GM19463 (cell line): ENCODE measurements around the gene TACC3.
A peak's percentile ranks its signal among the peaks of the same experiment; 100 is the strongest.

ENCODE experiments used
- ATAC-seq: cut with Tn5 transposase; IDR thresholded peaks from one replicate; pipeline ENCODE4 v1.9.1; 2021; ENCODE audit warnings: mild to moderate bottlenecking, moderate library complexity; ENCODE audit not compliant: unreplicated experiment

The TACC3 gene

DNA sequence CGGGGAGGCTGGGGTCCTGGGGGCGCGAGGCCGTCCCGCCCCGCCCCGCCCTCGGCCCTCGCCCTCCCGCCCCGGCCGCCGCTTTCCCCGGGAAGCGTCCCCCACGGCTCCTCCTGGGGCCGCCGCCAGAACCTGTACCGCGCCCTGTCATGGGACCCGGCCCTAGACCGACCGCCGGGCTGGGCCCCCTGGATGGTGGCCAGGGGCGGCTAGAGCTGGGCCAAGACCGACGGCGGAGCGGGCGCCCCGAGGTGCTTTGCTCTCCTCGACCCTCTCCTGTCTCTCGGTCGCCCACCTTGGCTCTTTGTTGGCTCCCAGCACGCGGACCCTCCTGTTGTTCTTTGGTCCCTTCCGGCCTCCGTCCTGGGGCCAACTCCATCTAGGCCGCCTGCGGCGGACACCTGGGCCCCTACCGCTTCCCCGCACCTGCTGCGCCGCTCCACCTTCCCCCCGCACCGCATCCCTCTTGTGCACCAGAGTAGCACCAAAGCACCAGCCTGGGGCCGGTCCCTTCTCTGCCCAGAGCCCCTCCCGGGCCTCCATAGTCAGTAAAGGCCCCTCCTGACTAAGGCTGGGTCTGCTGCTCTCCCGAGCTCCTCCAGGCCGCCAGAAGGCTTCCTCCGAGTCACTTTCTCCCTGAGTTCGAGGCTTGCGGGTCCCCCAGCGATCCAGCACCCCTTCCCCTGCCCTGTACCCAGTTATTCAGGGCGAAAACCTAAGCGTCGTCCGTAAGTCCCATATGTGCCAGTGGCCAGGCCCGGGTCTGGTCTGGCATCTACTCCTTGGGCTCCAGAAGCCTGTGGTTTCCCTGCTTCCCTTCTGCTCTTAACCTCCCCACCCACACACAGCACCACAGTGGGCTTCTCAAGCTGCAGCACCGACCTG lies 587 bp downstream of the TACC3 start:
- peak; percentile 1 for ATAC-seq

DNA sequence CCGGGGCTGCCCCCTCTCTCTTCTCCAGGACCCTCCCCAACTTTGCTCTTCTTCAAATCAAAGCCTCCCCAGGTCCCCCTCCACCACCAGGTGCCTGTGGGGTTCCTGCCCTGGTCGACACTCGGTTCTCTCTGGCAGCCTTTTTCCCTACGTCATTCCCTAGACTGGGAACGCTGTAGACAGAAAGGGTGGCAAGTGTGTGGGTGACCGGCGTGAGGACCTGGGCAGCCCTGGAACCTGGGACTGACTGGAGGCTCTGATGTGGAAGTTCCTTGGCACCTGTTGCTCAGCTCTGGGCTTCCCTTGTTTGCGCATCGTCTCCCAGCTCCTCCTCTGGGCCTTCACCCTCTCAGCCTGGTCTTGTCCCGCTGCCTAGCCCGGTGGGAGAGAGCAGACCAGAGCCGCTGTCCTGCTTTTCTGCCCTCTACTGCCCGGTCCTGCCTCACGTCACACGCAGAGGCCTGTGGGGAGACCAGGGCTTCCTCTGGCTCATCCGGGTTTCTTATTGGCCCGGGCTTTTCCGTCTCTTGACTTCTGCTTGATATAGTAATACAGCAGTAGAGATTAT lies 1.3 kb downstream of the TACC3 start:
- no peak for ATAC-seq

DNA sequence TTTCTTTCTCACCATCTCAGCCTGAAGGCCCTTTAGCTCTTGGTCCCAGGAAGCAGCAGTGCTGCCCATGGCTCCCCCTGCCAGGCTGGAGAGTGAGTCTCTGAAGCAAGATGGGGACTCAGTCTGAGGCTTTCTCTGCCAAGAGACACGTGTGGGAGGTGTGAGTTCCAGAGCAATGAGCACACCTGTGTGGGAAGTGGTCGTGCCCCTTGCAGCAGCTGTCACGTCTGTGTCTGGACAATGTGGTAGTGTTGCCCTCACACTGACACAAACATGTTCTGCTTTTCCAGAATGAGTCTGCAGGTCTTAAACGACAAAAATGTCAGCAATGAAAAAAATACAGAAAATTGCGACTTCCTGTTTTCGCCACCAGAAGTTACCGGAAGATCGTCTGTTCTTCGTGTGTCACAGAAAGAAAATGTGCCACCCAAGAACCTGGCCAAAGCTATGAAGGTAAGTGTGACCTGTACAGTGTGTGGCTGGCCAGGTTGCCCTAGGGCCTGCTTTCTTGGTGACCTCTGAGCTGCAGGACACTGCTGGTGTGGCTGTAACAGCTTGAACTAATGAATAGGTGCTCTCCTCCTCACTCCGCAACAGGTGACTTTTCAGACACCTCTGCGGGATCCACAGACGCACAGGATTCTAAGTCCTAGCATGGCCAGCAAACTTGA lies 1.9 kb downstream of the TACC3 start:
- no peak for ATAC-seq

DNA sequence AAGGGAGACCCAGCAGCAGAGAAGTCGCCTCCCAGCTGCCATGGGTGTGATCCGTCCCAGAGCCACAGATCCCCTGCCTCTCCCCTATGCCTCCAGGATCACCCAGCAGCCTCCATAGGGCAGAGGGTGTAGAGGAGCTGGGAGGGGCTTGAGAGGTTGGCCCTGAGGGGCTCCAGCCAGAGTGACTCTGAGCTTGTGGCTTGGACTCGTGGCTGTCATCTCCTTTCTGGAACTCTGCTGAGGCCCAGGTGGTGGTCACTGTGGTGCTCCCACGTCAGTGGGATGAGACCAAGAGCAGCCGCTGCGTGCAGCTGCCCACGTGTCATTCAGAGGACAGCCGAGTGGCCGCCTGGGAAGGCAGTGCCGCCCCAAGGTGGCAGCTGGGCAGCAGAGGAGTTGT lies 4.2 kb downstream of the TACC3 start:
- ATAC-seq: no peak

DNA sequence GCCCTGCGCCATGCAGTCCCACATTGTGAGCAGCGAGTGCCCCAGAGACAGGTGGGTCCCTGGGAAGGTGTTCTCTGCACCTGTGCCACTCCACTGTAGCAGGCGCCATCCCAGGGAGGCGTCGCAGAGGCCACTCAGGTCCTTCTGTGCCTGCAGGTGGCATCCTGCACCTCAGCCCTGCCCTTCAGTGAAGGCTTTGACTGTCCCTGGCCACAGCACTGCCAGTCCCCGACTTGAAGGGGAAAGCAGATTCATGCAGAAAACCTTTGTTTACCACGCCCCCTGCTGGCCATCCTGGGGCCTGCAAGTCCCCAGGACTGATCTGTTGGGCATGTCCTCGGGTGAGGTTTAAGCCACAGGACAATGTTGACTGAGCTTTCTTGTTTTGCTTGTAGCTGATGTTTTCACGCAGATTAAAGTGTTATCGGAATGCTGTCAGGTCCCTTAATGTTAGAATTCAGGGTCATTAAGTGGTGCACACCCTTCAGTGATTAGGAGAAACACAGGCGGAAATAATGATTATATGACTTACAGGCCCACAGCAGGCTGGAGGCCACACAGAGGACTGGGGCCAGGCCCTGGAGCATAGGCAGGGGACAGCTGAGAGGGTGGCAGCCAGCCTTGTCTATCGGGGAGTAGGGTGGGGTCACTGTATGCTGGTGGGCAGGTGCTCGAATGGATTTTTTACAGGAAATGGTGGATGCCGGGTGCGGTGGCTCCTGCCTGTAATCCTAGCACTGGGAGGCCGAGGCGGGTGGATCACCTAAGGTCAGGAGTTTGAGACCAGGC lies 5.0 kb downstream of the TACC3 start:
- ATAC-seq: no peak

DNA sequence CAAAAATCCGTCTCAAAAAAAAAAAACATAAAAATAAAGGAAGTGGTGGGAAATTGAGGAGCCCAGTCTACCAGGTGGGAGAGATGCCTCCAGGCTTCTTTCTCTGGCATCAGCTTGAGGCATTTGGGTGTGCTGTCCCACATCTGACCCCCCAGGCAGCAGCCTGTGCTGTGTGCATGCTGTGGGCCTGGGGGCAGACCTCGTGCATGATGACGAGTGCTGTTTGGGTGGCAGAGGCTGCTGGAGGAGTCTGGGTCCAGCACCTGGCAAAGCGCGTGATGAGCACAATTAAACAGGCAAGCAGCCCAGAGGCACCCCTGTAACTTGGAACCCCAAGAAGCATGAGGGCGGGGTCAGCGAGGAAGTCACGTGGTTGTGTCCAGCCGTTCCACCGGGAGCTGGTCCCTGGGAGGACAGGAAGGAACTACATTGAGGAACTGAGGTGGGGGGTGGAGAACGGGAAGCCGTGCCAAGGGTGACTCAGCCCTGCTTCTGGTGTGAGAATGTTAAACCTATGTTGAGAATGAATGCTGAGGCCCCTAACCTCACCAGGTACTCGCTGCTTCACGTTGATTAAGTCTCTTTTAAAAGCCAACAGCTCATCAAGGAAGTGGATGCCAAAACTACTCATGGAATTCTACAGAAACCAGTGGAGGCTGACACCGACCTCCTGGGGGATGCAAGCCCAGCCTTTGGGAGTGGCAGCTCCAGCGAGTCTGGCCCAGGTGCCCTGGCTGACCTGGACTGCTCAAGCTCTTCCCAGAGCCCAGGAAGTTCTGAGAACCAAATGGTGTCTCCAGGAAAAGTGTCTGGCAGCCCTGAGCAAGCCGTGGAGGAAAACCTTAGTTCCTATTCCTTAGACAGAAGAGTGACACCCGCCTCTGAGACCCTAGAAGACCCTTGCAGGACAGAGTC lies 6.1 kb downstream of the TACC3 start:
- ATAC-seq: no peak

DNA sequence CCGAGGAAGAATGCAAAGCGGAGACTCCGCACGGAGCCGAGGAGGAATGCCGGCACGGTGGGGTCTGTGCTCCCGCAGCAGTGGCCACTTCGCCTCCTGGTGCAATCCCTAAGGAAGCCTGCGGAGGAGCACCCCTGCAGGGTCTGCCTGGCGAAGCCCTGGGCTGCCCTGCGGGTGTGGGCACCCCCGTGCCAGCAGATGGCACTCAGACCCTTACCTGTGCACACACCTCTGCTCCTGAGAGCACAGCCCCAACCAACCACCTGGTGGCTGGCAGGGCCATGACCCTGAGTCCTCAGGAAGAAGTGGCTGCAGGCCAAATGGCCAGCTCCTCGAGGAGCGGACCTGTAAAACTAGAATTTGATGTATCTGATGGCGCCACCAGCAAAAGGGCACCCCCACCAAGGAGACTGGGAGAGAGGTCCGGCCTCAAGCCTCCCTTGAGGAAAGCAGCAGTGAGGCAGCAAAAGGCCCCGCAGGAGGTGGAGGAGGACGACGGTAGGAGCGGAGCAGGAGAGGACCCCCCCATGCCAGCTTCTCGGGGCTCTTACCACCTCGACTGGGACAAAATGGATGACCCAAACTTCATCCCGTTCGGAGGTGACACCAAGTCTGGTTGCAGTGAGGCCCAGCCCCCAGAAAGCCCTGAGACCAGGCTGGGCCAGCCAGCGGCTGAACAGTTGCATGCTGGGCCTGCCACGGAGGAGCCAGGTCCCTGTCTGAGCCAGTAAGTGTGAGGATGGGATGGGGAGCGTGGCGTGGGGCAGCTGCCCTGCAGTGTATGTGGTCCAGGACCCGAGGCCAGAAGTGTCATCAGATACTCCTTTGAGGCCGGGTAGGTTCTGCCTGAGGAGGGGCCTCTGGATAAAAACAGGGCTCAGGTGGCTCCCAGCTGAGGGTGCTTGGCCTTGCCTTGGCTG lies 7.0 kb downstream of the TACC3 start:
- no peak for ATAC-seq

DNA sequence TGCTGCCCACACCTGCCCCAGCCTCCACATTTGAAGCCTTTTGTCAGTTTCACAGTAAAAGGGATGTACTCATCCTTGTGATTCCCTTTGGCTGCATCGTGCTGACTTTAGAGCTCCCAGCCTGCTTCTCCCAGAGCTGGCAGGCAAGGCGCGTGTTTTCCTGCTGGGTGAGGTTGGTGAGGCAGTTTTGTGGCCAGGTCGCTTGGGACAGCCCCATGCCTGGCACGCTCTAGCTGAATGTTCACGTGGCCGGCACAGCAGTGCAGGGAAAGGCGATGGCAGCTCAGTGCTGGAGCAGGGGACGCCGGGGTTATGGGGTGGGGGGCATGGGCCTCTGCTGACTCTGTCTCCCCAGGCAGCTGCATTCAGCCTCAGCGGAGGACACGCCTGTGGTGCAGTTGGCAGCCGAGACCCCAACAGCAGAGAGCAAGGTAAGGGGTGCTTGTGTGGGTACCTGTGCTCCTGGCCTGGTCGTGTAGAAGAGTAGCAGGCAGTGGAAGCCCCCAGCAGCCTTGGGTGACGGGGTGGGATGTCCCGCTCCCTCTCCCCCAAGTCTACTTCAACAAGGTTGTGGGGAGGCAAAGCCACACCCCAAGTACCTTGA lies 9.3 kb downstream of the TACC3 start:
- no peak for ATAC-seq

DNA sequence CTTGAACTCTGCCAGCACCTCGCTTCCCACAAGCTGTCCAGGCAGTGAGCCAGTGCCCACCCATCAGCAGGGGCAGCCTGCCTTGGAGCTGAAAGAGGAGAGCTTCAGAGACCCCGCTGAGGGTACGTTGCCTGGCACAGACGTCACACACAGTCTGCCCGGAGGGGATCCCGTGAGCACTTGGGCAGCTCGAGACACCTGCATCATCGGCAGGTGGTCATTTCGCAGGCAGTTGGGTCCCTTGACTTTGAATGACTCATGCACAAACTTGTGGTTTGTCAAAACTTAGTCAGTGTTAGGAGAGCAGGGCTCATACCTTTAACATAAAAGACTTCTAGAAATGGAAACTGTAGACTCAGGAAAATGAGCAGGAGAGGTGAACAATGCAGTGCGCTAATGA lies 9.9 kb downstream of the TACC3 start:
- ATAC-seq: no peak

DNA sequence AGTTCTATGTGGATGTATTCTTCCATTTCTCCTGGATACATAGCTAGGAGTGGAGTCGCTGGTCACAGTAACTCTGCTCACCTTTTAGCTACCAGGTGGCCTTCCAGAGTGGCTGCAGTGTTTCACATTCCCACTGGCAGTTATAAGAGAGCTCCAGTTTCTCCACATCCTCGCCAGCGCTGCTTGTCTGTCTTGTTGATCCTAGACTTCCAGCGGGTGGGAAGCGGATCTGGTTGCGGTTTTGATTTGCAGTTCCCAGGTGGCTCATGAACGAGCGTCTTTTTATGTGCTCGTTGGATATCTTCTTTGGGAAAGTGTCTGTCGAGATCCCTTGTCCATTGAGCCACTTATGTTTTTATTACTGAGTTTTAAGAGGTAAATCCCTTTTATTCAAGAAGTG lies 11.6 kb downstream of the TACC3 start:
- ATAC-seq: no peak

DNA sequence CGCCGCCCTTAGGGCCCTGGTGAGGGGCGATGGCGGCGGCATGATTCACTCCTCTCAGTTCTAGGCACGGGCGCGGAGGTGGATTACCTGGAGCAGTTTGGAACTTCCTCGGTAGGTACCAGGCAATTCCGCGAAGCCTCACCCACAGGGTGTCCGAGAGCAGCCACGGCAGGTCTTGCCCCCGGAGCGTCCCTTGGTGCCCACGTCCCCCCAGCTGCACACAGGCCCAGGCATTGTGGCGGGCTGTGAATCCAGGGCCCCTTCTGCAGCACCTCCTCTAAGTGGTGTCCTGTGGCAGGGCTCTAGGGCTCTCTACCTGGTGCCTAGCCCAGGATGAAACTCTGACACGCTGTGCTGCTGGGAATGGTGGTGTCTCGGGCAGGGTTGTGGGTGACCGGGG lies 13.9 kb downstream of the TACC3 start:
- ATAC-seq: no peak

DNA sequence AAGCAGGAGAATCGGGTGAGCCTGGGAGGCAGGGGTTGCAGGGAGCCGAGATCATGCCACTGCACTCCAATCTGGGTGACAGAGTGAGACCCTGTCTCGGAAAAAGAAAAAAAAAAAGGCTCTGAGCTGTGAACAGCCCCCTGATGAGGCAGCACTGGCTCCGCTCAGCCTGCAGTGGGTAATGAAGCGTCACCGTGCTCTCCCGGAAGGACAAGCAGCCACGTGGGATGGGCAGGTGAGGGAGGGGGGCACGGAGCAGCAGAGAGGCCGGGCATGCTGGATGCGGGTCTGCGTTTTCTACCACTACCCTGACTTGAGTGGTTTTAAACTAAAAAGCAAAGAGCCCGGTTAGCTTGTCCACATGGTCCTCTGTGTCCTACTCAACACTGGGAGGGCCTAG lies 15.5 kb downstream of the TACC3 start:
- no peak for ATAC-seq

DNA sequence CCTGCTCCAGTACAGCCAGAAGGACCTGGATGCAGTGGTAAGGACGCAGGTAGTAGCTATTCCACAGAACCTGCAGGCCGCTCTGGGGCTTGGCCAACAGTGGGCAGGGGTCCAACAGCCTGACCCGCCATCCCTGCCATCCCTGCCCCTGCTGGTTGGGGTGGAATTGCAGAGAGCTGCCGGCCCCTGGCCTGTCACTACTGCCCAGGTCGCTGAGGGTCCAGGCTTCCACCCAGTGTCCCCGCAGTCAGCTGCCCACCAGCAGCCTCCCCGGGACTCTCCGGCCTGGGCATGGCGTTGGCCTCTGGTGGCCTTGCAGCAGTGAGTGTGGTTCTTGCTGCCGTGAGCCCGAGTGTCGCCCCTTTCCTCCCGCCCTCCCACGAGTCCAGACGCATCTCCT lies 16.3 kb downstream of the TACC3 start:
- ATAC-seq: no peak

DNA sequence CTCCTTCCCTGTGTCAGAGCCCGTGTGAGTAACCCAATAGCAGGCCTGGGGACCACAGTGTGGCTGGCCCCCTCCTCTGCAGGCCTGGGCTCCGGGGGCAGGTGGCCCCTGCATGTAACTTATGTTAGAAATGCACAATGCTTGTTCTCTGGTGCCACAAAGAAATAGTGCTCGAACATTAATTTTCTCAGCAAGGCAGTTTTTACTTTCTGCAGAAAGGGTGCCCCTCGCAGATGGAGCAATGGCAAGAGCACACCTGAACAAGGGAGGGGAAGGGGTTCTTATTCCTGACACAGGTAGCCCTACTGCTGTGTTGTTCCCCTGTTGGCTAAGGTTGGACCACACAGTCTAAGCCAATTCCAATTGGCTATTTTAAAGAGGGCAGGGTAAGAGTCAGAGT lies 17.1 kb downstream of the TACC3 start:
- no peak for ATAC-seq

DNA sequence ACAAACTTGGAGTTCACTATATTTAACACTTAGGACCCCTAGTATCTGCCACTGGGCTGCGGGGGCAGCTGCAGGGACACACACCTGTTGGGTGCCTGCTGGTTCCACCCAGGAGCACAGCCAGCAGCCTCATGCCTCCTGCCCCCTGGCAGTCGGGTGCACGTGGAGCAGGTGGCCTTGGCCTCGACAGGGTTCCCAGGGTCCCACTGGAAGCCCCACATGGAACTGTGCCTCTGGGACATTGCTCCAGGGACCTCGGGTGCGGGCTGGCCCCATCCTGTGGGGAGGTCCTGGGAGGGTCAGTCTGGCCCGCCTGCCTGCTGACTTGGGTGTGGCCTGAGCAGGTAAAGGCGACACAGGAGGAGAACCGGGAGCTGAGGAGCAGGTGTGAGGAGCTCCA lies 18.0 kb downstream of the TACC3 start:
- ATAC-seq: no peak

DNA sequence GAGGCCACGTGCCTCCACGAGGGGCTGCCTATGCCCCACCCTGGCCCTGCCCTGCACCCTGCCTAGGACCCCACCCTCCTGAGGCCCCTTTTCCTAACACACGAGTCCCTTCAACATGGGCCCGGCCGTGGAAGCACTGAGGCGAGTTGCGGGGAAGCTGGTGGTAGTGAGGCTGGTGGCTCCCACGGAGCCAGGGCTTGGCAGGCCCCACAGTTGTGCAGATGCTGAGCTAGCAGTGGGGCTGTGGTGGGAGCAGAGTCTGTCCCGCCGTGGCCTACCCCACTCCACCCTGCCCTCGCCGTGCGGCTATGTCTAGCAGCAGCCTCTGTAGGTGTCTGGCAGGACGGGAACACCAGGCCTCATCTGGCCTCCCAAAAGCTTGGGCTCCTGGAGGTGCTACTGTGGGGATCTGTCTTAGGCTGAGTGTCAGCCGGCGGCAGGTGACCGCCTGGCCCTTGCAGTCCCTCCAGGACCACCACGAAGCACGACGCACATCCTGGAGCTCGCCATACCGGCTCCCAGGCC lies 18.8 kb downstream of the TACC3 start:
- ATAC-seq: no peak

DNA sequence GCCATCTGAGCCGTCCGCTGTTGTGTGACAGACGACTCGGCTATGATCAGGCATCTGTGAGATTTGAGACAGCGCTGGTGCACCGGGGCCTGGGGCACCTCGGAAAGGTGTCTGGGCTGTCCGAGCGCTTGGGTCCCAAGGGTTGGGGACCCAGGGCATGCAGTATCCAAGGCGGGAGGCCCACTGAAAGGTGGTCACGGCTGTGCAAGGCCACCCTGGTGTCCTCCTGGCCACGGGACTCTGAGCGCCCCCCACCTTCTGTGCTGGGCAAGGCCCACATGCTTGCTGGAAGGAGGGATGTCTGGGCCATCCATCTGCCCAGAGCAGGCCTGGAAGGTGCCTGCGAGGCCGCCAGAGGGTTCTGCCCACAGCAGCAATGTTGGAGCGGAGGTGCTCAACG lies 19.9 kb downstream of the TACC3 start:
- ATAC-seq: no peak

DNA sequence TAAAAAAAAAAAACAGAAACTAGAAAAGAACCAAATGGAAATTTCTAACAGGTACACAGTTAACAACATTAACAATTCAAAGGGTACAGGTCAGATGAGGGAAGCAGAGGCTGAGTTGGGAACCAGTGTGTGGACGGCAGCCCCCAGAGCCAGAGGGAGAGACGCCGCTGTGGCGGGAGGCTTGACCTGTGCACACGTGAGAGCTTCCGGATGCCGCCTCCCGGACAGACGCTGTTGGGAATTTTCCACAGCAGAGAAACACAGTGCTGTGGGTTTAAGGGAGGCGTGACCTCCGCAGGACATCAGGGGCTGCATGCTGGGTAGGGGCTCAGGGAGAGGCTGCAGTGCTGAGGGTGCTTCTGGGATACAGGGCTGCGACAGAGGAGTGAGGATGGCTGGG lies 22.2 kb downstream of the TACC3 start:
- ATAC-seq: no peak

DNA sequence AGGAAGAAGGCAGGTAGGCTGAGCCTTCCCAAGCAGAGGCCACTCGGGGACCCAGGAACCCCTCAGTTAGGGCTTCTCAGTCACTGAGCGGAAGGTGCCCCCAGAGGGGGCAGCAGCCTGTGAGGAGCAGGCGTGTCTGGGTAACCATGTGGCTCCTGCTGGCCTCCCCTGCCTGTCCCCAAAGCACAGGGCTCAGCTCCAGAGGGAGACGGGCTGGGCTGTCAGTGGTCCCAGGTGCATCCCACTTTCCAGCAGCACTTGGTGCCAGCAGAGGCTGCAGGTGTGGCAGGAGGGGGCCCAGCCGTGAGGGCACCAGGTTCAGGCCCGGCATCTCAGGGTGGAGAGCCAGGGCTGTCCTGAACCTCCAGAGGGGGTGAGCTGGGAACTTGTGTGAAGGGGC lies 22.7 kb downstream of the TACC3 start:
- ATAC-seq: no peak
